Stimulated activated CD8-positive, alpha-beta memory T cell treated with anti-CD3 and anti-CD28 coated beads, Interleukin-15, amount 100 ng/mL, for 48 hours (primary cell): ENCODE results near the gene GCH1.
"Not testable (repeated sequence)": the region's sequence is repeated elsewhere in the genome, so short reads cannot be mapped to it uniquely, and the experiment has no call there.

ENCODE experiments used
- DNase-seq, 2 donors: peaks; one replicate each; pipeline ENCODE4 v3.0.0-alpha.2; 2020; ENCODE audit warnings: low read depth in 2 of 2

The GCH1 gene

DNA sequence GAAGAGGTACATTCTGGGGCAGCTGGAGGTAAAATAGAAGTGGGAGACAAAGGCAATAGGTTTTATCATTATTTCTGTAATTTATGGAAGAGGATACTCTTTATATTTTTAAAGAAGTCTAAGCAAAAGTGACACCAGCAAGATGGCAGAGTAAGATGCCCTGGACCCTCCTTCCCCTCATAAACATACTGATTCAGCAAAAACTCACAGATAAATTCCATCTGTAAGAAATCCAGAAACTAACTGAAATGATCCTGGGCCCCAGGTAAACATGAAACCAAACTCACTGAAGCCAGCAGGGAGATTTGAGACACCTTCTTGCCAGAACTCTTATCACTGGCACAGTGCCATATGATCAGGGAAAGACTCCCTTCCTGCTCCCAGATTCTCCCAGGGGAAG is 79.9 kb downstream of the GCH1 start:
- DNase-seq, result no peak

DNA sequence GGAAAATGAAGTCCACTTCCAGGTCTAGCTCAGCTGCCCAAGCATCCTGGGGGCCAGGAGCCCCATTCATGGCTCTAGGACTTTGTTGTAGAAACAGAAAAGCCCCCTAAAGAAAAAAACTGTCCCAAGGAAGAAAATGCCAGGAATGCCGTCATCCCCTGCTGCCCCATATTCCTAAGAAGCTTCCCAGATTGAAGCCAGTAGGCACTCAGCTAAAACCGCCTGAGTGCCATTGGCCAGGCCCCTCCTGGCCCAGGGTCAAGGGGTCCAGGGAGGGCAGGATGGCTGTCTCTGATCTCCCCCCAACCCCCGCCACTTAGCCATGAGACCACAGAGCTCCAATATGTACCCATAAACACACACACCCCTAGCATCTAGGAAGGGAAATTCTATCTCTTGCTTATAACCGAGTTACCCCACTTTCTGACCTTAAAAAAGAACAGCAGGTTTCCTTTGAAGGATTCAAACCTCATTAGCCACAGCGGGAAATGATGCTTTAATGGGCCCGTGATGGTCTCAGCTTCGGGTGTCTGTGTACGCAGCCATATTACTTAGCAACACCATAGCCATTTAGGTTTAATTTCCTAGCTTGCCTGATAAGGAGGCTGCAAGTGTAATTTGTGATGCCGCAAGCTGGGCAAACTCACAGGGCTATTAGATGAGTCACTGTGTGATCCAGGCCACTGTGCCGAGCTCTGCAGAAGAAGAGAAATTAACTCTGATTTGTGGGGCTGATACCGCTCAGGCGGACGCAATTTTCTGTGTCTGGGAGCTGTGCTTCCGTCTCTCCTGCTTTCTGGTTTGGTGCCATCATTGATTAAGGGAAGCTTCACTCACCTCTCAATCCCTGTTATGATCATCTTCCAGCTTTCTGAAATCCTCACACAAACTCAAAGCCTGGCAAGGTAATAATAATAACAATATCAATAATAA is 84.2 kb downstream of the GCH1 start:
- DNase-seq, result no peak

DNA sequence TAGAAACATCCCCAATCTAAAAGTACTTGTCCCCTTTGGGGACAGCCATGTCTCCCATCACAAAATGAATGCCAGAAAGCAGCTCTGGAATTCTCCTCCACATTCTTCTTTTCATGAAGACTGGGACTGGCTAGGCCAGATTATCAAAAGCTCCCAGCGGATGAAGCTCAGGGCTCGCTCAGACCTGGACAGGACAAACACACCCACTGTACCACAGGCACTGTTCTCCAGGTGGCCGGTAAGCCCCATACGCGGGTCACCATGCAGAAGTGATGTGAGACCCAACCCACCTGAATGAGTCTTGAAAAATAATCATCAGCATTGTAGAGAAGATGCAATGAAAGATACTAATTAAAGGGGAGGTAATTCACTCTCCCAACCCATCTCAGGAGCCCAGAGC is 85.1 kb downstream of the GCH1 start:
- no peak for DNase-seq

DNA sequence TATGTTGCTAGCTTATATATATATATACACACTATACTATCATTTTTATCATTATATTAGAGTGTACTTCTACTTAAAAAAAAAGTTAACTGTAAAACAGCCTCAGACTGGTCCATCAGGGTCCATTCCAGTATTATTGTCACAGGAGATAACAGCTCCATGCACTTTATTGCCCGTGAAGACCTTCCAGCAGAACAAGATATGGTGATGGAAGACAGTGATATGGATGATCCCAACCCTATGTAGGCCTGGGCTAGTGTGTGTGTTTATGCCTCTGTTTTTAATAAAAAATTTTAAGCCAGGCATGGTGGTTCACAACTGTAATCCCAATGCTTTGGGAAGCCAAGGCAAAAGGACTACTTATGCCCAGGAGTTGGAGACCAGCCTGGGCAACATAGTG is 86.2 kb downstream of the GCH1 start:
- DNase-seq, result no peak

DNA sequence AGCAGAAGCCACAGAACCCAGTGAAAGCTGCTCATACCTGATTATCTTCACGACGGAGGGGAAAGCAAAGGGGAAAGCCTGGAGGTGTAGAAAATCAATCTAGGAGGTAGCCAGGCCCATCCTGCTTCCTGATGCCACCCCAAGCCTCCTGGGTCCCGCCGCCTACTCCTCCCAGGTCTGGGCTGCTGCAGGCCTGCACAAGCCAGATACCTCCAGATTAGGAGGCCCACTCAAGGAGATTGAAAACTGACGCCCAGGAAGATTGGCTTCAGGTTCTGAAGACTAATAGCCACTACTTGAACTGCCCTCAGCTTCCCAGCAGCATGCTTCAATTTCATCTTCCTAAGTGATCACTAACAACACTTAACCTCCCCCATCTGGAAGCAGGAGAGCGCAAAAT is 87.1 kb downstream of the GCH1 start:
- no peak for DNase-seq

DNA sequence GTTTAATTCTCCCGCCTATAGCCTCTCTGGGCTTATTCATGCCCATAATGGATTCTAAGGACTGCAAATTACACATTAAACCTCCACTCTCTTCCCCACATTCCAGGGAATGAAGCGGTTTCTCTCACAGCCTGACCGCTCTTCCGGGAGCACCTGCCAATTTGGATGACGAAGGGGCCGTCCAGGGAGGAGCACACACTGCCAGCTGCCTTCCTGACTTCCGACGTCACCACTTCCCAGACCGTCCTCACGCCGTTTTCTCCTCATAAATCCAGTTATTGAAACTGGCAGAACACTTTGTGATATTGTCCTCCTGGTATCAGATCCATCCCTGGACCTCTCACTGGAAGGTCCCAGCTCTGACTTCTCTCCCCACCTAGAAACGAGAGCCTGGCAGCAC is 87.6 kb downstream of the GCH1 start:
- DNase-seq, result no peak

DNA sequence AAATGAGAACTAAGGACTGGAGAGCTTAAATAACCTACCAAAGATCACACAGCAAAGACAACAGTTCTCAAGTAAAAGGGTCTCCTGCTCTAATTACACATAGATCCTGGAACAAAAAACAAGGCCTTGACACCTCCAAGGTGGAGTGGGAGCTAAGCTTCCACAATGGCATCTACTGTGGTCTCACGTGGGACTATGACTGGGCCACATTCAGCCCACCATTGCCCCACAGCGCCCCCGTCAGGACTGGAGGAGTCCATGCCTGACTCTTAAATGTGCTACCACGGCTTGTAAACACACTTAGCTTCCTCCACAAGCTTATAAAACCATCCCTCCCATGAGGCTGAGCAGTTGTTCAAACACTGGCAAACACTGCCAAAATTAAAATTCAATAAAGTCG is 88.5 kb downstream of the GCH1 start:
- DNase-seq, result peak; percentile 15 to 34

DNA sequence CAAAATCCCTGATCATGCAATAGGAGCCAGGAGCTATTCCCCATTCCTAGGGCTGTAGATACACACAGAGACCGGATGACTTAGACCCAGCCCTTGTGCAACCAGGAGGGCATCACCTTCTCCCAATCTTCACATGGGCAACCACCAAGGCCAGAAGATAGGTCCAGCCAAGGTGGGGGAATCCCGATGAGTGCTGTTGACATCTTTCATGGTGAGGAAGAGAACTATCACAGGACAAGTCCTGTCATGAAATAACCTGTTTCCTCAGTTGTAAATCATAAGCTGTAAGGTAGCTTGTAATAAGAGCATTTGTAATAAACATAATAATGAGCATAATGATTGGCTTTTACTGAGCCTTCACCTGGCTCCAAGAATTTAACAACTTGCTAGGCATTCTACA is 89.5 kb downstream of the GCH1 start:
- no peak for DNase-seq

DNA sequence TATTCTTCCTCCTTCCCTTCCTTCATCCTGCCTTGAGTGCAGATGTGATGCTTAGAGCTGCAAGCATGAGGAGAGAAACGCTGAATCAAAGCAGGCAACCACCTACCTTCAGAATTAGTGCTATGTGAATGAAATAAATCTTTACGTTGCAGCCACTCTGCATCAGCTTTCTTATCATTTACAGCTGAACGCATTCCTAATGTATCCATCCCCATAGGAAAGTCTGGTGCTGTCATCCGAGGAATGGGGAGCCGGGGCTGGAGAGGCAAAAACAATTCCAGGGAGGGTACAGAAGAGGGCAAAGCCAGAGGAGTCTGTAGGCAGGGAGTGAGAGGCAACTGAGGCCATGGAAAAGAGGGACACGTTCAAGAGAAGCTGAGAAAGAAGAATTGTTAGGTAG is 90.0 kb downstream of the GCH1 start:
- DNase-seq, result no peak

DNA sequence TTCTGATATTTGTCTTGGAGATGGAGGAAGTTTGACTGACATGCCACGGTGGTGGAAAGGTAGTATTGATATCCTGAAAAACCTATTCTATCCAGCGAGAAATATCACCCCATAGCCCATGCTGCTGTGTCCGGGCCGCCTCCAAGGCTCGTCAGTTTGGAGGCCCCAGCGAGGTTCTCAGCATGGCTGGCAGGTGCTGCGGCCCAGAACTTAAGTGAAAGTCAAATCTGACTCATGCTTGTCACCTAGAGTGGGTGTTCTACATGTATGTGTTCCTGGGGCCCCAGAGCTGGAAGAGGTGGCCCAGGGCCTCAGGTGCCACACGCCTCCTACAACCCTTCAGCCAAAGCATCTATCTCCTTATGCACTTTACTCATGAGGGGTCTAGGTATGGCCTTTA is 92.9 kb downstream of the GCH1 start:
- DNase-seq, result no peak

DNA sequence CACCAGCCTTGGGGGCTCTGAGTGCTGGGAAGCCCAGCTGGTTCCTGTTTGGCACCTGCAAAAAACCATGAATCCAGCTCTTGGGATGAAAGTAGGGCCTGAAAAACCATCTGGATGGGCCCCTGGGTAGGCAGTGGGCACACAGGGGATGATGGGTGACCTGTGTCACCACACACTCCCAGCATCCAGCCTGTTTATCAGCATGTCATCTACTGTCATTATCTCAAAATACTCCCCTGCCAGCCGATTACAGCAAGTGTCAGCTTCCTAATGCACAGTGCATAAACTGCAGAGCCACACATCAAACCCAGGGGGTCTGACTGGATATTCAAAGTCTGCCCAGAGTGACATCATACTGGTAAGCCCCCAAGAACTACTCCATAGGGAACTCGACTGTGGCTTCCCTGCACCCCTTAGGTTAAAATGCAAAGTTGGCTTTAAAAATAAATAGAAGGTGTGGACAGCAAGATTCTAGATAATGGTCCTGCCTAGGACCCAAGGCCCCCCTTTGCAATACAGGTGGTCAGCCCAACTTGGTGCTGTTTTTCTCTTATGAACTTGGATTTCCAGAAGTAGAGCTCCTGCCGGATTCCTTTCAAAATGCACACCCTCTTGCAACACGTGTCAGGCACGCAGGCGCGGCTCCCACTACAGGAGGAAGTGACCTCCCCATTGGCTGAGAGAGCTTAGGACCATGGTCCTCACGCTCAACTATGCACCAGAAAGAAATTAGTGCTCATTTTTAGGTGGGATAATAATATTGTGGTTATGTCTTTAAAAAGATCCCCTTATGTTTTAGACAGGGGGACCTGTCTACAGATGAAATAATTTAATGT is 94.1 kb downstream of the GCH1 start:
- no peak for DNase-seq

DNA sequence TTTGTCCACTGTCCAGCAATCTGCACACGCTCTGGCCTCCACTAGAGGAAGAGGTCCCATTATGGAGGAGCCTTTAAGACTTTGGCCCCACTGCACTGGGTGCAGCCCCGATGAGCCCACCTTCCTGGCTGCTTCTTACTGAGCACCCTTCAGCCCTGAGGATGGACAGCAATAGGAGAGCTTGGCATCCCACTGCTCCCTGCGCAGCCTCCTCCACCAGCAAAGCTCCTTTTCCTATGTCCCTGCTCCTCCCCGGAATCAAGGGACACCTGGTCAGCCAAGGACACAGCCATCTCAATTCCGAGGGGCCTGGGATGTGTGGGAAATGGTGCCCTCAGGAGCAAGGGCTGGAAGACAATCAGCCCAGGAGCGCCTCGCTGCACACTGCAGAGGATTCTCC is 94.7 kb downstream of the GCH1 start:
- DNase-seq, result no peak

DNA sequence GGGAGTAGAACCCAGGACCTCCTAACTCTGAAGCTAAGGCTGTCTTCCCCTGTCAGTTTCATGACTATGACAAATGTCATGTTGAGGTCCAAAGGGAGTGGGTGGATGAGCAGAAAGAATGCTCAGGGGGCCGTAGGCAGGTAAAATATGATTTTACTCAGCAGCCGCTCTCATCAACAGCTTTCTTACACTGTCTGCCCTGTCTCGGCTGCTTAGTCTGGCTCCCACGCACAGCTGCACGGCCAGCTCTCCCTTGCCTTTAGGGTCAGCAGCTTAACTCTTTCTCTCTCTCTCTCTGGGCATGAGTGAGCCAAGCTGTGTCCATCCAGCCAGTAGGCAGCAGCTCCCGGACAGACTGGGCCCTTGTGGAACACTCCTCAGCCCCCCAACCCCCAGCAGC is 95.2 kb downstream of the GCH1 start:
- no peak for DNase-seq

DNA sequence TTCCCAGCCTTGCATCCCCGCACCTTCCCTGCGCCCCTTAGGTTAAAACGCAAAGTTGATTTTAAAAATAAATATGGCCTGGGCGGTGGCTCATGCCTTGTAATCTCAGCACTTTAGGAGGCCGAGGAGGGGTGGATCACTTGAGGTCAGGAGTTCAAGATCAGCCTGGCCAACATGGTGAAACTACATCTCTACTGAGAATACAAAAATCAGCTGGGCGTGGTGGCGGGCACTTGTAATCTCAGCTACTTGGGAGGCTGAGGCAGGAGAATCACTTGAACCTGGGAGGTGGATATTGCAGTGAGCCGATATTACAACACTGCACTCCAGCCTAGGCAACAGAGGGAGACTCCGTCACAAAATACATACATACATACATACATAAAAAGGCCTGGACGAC is 96.0 kb downstream of the GCH1 start:
- no peak for DNase-seq

DNA sequence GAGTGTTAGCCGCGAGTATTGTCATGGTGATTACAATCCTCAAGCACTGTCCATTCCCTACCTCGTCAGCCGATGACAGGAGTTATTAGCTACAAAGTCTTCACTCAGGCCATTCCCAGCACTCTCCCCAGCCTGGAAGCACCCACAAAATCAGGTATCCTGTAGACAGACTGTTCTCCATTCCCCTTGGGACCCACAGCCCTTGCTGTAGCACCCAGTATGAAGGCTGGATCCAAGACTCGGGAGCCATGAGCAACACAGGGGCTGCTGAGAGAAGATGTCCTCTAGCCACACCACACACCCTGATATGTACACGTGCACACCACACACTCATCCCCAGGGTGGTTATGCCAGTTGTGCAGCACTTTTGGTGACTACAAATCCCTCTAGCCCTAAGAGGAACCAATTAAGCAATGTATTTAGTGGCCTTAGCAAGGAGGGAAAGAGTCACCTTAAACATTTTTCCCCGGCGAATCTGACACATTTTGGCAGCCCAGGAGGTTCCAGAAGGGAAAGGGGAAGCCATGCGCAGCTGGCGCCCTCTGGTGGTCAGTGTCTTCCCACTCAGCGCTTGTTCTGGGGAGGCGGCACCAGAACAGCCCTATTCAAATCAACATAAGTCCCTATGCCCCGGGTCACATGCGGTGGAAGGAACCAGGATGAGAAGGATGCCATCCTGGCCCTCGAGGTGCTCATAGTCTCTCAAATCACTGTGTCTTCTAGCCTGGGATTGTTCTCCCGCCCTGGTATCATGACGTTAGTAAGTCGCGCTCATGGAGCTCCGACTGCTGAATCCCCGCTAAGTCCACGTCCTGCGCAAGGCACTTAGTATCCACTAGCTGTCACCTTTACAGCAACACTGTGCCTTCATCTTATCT is 96.9 kb downstream of the GCH1 start:
- peak; percentile 62 to 63 for DNase-seq

DNA sequence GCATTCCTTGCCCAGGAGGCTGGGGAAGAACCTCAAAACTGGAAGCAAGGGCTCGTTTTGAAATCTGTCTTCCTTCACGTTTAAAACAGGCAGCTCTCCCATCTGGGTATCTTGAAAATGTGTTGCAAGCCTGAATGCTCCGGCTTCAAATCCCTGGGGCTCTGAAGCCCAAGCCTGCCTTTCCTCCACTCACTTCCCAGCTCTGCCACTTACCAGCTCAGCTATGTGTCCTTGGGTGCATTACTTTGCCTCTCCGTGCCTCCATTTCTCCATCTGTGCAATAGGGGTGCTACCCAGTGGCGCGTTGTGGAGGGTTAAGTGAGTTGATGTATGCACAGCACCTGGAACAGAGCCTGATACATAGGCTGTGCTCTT is 97.6 kb downstream of the GCH1 start:
- DNase-seq, result no peak

DNA sequence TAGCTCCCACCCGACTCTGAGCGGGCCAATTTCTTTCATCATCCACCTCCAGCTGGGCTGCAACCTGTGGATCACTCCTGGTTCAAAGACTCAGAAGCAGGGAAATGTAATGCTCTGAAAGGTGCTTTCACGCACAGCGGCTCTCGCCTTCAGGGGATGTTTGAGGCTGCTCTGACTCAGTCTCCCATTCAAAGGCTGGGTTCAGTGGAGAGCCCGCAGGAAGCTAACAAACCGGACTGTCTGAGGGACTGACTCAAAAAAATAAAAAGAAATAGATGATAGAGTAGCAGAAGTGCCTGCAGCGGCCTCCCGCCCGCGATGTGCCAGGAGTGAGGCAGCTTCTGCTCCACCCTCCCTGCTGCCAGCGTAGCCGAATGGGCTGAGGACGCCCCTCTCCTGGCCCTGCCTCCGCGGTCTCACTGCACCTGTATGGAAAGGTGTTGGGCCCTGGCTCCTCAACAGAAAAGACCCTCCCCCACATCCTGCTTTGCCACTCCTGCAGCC is 98.0 kb downstream of the GCH1 start:
- no peak for DNase-seq

DNA sequence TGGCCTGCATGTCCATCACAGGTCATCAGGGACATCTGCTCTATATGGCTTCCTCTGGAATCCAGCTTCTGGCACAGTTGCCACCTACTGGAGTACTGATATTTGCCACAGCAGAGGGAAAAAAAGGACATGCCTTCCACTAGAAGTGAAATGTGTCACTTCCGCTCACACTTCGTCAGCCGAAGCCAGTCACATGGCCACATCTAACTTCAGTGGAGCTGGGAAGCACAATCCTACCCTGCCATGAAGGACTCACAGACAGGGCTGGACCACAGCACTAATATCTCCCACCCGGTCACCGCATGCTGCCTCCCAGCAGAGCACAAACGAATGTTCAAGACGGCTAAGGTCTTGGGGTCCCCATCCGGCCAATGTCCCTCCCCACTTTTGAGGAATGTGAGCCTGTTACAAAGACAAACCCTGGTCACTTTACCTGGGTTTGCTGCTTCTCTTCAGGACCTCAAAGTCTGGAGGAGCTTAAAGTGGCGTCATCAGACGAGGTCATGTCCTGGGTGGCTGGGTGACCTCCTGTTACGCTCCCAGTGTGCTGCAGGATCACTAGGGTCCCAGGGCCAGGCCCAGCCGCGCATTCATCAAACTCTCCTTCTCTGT is 98.6 kb downstream of the GCH1 start:
- no peak for DNase-seq

DNA sequence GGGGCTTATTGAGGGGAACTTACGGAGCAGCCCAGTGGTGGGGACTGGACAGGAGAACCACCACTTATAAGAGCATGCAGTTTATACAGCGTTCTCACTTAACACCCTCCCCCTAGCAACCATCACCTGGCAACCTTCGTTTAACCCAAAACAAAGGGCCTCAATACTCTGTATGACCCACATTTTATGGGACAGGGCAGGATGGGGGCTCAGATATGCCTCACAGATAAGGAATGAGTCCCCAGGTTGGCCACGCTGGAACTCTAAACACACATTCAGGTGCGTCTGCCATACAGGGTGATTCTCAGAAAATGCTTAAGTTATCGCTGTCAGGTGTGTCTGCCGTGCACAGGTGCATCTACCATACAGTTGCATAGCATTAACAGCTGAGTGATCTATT is 99.2 kb downstream of the GCH1 start:
- DNase-seq, result no peak

DNA sequence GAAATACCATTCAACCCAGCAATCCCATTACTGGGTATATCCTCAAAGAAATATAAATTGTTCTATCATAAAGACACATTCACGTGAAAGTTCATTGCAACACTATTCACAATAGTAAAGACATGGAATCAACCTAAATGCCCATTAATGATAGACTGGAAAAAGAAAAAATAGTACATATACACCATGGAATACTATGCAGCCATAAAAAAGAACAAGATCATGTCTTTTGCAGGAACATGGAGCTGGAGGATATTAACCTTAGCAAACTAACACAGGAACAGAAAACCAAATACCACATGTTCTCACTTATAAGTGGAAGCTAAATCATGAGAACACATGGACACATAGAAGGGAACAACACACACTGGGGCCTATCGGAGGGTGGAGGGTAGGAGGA is 101.1 kb downstream of the GCH1 start:
- not testable (repeated sequence) for DNase-seq

DNA sequence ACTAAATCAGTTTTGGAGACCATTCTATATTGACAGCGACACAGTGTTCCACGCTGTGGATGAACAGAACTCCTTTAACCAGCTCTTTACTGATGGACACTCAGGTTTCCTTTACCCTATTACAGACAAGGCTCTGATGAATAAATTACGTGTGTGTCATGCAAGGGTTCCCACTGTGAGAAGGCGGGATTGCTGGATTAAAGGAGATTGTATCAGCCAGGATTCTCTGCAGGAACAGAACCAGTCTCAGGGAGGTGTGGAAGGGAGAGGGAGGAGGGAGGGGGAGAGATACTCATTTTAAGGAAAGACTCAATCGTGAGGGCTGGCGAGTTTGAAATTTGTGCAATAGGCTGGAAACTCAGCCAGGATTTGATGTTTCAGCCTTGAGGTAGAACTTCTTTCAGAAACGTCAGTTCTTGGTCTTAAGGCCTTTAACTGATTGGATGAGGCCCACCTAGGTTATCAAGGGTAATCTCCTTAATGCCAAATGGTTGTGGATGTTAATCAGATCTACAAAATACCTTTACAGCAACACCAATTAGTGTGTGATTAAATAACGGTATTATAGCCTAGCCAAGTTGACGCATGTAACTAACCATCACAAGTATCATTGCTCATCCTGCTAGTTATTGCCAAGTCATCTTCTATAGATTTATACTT is 104.0 kb downstream of the GCH1 start:
- DNase-seq, result no peak
